Coronary artery (tissue), 2 donors: ENCODE measurements around the gene EFS.

Experiments
- DNase-seq: peaks from one replicate; pipeline ENCODE4 v3.0.0-alpha.2; 2017; ENCODE audit warnings: low spot score
- H3K27ac ChIP-seq, 2 donors: fragments of 200-600 bp; sonication (generic); one replicate each; pipeline ENCODE4 v1.5.1; 2016 to 2019
- H3K4me3 ChIP-seq: fragments of 200-600 bp; sonication (generic); 2 replicates; pipeline ENCODE4 v1.5.1; 2016; ENCODE audit warnings: mild to moderate bottlenecking, moderate library complexity
- TF ChIP-seq, protein P1 (sequence below): fragments of 200-600 bp; sonication (generic); IDR thresholded peaks from one replicate; pipeline ENCODE4 v1.5.1; 2019; ENCODE audit warnings: antibody characterized with exemption

The EFS gene

GRCh38 chr14:23408307-23408630, 43.3 kb upstream of the EFS start:
- no peak for DNase-seq
- Histone ChIP-seq H3K4me3 (no peak overlapping the region), H3K27ac (no peak overlapping the region)
- TF ChIP-seq, protein P1, sequence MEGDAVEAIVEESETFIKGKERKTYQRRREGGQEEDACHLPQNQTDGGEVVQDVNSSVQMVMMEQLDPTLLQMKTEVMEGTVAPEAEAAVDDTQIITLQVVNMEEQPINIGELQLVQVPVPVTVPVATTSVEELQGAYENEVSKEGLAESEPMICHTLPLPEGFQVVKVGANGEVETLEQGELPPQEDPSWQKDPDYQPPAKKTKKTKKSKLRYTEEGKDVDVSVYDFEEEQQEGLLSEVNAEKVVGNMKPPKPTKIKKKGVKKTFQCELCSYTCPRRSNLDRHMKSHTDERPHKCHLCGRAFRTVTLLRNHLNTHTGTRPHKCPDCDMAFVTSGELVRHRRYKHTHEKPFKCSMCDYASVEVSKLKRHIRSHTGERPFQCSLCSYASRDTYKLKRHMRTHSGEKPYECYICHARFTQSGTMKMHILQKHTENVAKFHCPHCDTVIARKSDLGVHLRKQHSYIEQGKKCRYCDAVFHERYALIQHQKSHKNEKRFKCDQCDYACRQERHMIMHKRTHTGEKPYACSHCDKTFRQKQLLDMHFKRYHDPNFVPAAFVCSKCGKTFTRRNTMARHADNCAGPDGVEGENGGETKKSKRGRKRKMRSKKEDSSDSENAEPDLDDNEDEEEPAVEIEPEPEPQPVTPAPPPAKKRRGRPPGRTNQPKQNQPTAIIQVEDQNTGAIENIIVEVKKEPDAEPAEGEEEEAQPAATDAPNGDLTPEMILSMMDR = no peak

DNA sequence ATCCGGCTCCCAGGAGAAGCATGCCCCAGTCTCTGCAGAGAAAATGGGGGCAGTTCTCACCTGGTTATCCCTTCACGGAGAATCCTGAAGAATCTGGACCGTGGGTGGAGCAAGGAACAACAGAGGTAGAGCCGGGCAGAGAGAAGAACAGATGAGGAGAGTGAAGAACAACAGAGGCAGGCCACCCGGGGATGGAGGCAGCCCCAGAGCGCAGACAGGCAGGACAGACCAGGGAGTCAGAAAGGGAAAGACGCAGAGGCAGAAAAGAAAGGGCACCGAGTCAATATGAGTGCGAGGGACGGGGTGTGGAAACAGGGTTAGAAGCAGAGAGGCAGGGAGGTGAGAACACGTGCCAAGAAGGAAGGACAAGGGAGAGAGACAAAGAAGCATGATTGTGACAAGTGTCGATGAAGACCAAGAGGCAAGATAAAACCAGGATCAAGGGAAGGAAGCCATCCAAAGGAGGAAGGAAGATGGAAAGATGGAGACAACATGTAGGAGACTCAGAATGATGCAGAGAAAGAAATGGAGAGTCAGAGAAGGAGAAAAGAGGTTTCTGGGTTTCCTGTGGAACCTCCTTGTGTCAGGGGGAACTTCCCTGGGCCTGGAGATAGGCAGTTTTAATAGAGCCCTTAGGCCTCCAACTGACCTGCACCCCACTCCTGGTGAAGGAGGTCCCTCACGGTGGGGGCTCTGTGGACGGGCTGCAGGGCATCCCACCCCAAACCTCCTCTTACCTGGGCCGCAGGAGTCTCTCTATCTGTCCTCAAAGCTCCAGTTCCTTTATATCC, 42.7 kb upstream of the EFS start, which contains the start of gene MYH6:
Gene MYH6 (minus strand): TSS at position 758 of the 791 bp plus-strand sequence. CDS start 1,050 bp downstream, outside the sequence.
- no peak for DNase-seq
- TF ChIP-seq, protein P1 = no peak
- Histone ChIP-seq H3K27ac (no peak within 1 kb of the TSS), H3K4me3 (no peak within 1 kb of the TSS)

- no peak overlapping the region for H3K4me3 ChIP-seq
- no peak overlapping the region for H3K27ac ChIP-seq
- TF ChIP-seq, protein P1 = no peak
- no peak for DNase-seq
Observed at GRCh38 chr14:23406725-23407355, 41.9 kb upstream of the EFS start.

- no peak for DNase-seq
- TF ChIP-seq, protein P1 = no peak
- H3K4me3 ChIP-seq = no peak overlapping the region
- H3K27ac ChIP-seq = no peak overlapping the region
Observed at GRCh38 chr14:23406244-23406643, 41.3 kb upstream of the EFS start.

DNA sequence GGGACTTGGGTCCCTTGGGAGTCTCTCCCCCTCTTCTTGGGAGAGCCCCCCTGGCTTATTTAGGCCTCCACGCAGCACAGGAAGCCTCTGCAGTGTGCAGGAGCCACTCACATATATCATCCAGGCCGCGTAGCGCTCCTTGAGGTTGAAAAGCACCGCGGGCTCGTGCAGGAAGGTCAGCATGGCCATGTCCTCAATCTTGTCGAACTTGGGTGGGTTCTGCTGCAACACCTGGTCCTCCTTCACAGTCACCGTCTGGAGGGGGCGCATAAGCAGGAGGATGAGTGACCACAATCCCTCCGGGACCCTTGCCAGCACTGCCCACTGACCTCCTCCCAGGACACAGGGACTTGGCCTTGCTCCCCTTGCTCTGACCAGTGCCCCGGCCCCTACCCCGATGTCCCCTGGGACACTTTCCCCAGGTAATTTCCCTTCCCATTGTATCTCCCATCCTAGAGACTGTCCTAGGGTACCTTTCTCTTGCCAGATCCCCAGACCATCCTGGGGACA, 40.6 kb upstream of the EFS start:
- no peak overlapping the region for H3K27ac ChIP-seq
- TF ChIP-seq, protein P1 = no peak
- no peak for DNase-seq

GRCh38 chr14:23405096-23405495, 40.1 kb upstream of the EFS start:
- DNase-seq = no peak
- TF ChIP-seq, protein P1 = no peak
- Histone ChIP-seq H3K27ac (no peak overlapping the region), H3K4me3 (no peak overlapping the region)

More for the DNA sequence above, 40.6 kb upstream of the EFS start:
- no peak overlapping the region for H3K4me3 ChIP-seq
